ENCODE data around the gene OBSCN. TPM values are rescaled to one million over a fixed set of nuclear protein-coding genes. Genes with fewer than 3 reads are reported as not detected.

Gene OBSCN
- total and polyA plus RNA-seq, 2 experiments from 2014 or later = 1.1 to 5.2 TPM

GRCh38 chr1:228383773-228384172, 175.9 kb downstream of the OBSCN start:
- Histone ChIP-seq H3K4me2 (ENCODE audit: unreplicated experiment) (no peak overlapping the region), H3F3A (ENCODE audit: insufficient read depth) (no peaks in the 10 kb centered on the region), H3K9me2 (ENCODE audit: insufficient read depth) (no peaks in the 10 kb centered on the region), H3K9me3 (ENCODE audit: low read depth) (no peaks in the 10 kb centered on the region), H3K4me1 (ENCODE audit: insufficient read depth) (no peaks in the 10 kb centered on the region), H3K27ac (no peak overlapping the region), H4K20me1 (ENCODE audit: insufficient read depth) (no peaks in the 10 kb centered on the region), H2AFZ (no peak overlapping the region), H3K27me3 (replicated peaks; ENCODE audit: insufficient read depth) (no peaks in the 10 kb centered on the region), H3K79me2 (ENCODE audit: insufficient read depth) (no peaks in the 10 kb centered on the region), H3K36me3 (ENCODE audit: low read depth) (no peaks in the 10 kb centered on the region), H3K9ac (no peak overlapping the region), H3K4me3 (no peak overlapping the region)
- TF ChIP-seq EZH2phosphoT487 (IDR thresholded peaks at IDR 0.05; ENCODE audit: insufficient read depth, low read depth) (no peak), EZH2 (IDR thresholded peaks at IDR 0.05; ENCODE audit: insufficient read depth, poor library complexity, severe bottlenecking) (no peak)
- in situ Hi-C loops (cut with MboI) = no loop called here
- DNase-seq = no peak
- WGBS, 2 experiments (ENCODE audit: low coverage in 1 of 2, low lambda C conversion rate in 2 of 2, missing lambda C conversion rate in 2 of 2) = 93 to 100% methylated on average over 2 of the region's 2 CpGs

GRCh38 chr1:228385232-228385631, 177.4 kb downstream of the OBSCN start:
- H3K4me3 ChIP-seq = no peak overlapping the region
- H3K9me2 ChIP-seq (ENCODE audit: insufficient read depth) = no peaks in the 10 kb centered on the region
- H3K9me3 ChIP-seq (ENCODE audit: low read depth) = no peaks in the 10 kb centered on the region
- H3K36me3 ChIP-seq (ENCODE audit: low read depth) = no peaks in the 10 kb centered on the region
- no peaks in the 10 kb centered on the region for H3K79me2 ChIP-seq (ENCODE audit: insufficient read depth)
- no peak overlapping the region for H3K9ac ChIP-seq
- H3K27ac ChIP-seq = no peak overlapping the region
- no peaks in the 10 kb centered on the region for H3K27me3 ChIP-seq (replicated peaks; ENCODE audit: insufficient read depth)
- no peaks in the 10 kb centered on the region for H4K20me1 ChIP-seq (ENCODE audit: insufficient read depth)
- in situ Hi-C loops (cut with MboI) = no loop called here
- H3K4me1 ChIP-seq (ENCODE audit: insufficient read depth) = no peaks in the 10 kb centered on the region
- H3K4me2 ChIP-seq (ENCODE audit: unreplicated experiment) = no peak overlapping the region
- no peak for DNase-seq
- H2AFZ ChIP-seq = no peak overlapping the region
- TF ChIP-seq EZH2 (IDR thresholded peaks at IDR 0.05; ENCODE audit: insufficient read depth, poor library complexity, severe bottlenecking) (no peak), EZH2phosphoT487 (IDR thresholded peaks at IDR 0.05; ENCODE audit: insufficient read depth, low read depth) (no peak)
- no peaks in the 10 kb centered on the region for H3F3A ChIP-seq (ENCODE audit: insufficient read depth)

- Histone ChIP-seq H3K27me3 (replicated peaks; ENCODE audit: insufficient read depth) (no peaks in the 10 kb centered on the region), H3K36me3 (ENCODE audit: low read depth) (no peaks in the 10 kb centered on the region), H3K4me2 (ENCODE audit: unreplicated experiment) (no peak overlapping the region), H3K4me3 (no peak overlapping the region), H3K9me3 (ENCODE audit: low read depth) (no peaks in the 10 kb centered on the region), H4K20me1 (ENCODE audit: insufficient read depth) (no peaks in the 10 kb centered on the region), H3K9me2 (ENCODE audit: insufficient read depth) (no peaks in the 10 kb centered on the region), H3K27ac (no peak overlapping the region), H3F3A (ENCODE audit: insufficient read depth) (no peaks in the 10 kb centered on the region), H3K79me2 (ENCODE audit: insufficient read depth) (no peaks in the 10 kb centered on the region), H3K4me1 (ENCODE audit: insufficient read depth) (no peaks in the 10 kb centered on the region), H3K9ac (no peak overlapping the region), H2AFZ (no peak overlapping the region)
- TF ChIP-seq EZH2 (IDR thresholded peaks at IDR 0.05; ENCODE audit: insufficient read depth, poor library complexity, severe bottlenecking) = no peak
- TF ChIP-seq EZH2phosphoT487 (IDR thresholded peaks at IDR 0.05; ENCODE audit: insufficient read depth, low read depth) = no peak
- in situ Hi-C loops (cut with MboI) = no loop called here
- no peak for DNase-seq
These were observed 179.5 kb downstream of the OBSCN start for GRCh38 chr1:228387321-228387720.

- WGBS, 2 experiments (ENCODE audit: low coverage in 1 of 2, low lambda C conversion rate in 2 of 2, missing lambda C conversion rate in 2 of 2) = 90 to 92% methylated on average over 10 of the region's 10 CpGs
- H3K27me3 ChIP-seq (replicated peaks; ENCODE audit: insufficient read depth) = no peaks in the 10 kb centered on the region
- H3K4me3 ChIP-seq = no peak overlapping the region
- no peaks in the 10 kb centered on the region for H3K9me2 ChIP-seq (ENCODE audit: insufficient read depth)
- TF ChIP-seq EZH2phosphoT487 (IDR thresholded peaks at IDR 0.05; ENCODE audit: insufficient read depth, low read depth) (no peak), EZH2 (IDR thresholded peaks at IDR 0.05; ENCODE audit: insufficient read depth, poor library complexity, severe bottlenecking) (no peak)
- H3F3A ChIP-seq (ENCODE audit: insufficient read depth) = 0 out of 2 replicates have a peak, but pooled peaks cover 3% of the 10 kb centered on the region
- in situ Hi-C loops (cut with MboI) = no loop called here
- H4K20me1 ChIP-seq (ENCODE audit: insufficient read depth) = no peaks in the 10 kb centered on the region
- H3K9me3 ChIP-seq (ENCODE audit: low read depth) = no peaks in the 10 kb centered on the region
- H2AFZ ChIP-seq = no peak overlapping the region
- no peak overlapping the region for H3K4me2 ChIP-seq (ENCODE audit: unreplicated experiment)
- H3K4me1 ChIP-seq (ENCODE audit: insufficient read depth) = peaks cover 14% of the 10 kb centered on the region
- no peak overlapping the region for H3K27ac ChIP-seq
- H3K79me2 ChIP-seq (ENCODE audit: insufficient read depth) = no peaks in the 10 kb centered on the region
- H3K9ac ChIP-seq = no peak overlapping the region
- H3K36me3 ChIP-seq (ENCODE audit: low read depth) = no peaks in the 10 kb centered on the region; the same call in 1 of the 2 replicates
- no peak for DNase-seq
These were observed 182.8 kb downstream of the OBSCN start for GRCh38 chr1:228390649-228391048.

GRCh38 chr1:228391411-228392020, 183.7 kb downstream of the OBSCN start:
- H3K4me1 ChIP-seq (ENCODE audit: insufficient read depth) = peaks cover 14% of the 10 kb centered on the region
- 89 to 91% methylated on average over 8 to 11 of the region's 11 CpGs for WGBS, 2 experiments (ENCODE audit: low coverage in 1 of 2, low lambda C conversion rate in 2 of 2, missing lambda C conversion rate in 2 of 2)
- H3K27me3 ChIP-seq (replicated peaks; ENCODE audit: insufficient read depth) = no peaks in the 10 kb centered on the region
- no peaks in the 10 kb centered on the region for H4K20me1 ChIP-seq (ENCODE audit: insufficient read depth)
- no peaks in the 10 kb centered on the region for H3K79me2 ChIP-seq (ENCODE audit: insufficient read depth)
- H3K9me3 ChIP-seq (ENCODE audit: low read depth) = no peaks in the 10 kb centered on the region
- no peak overlapping the region for H3K9ac ChIP-seq
- H3K36me3 ChIP-seq (ENCODE audit: low read depth) = no peaks in the 10 kb centered on the region; the same call in 1 of the 2 replicates
- no peaks in the 10 kb centered on the region for H3K9me2 ChIP-seq (ENCODE audit: insufficient read depth)
- no peak for DNase-seq
- H3F3A ChIP-seq (ENCODE audit: insufficient read depth) = 0 out of 2 replicates have a peak, but pooled peaks cover 3% of the 10 kb centered on the region
- no peak overlapping the region for H3K4me2 ChIP-seq (ENCODE audit: unreplicated experiment)
- TF ChIP-seq EZH2phosphoT487 (IDR thresholded peaks at IDR 0.05; ENCODE audit: insufficient read depth, low read depth) (no peak), EZH2 (IDR thresholded peaks at IDR 0.05; ENCODE audit: insufficient read depth, poor library complexity, severe bottlenecking) (no peak)
- no peak overlapping the region for H3K4me3 ChIP-seq
- no peak overlapping the region for H3K27ac ChIP-seq
- H2AFZ ChIP-seq = no peak overlapping the region
- in situ Hi-C loops (cut with MboI) = no loop called here
